PFSK-1 (cell line): ENCODE measurements around the gene ZC3H18.

Experiments used
- FOXP2 ChIP-seq: optimal IDR thresholded peaks from 2 replicates; pipeline ENCODE3; 2011; ENCODE audit warnings: borderline replicate concordance, control low read depth, inconsistent platforms; ENCODE audit not compliant: insufficient read depth; ENCODE audit errors: extremely low read length, extremely low read depth
- POLR2AphosphoS5 ChIP-seq: IDR thresholded peaks from 2 replicates; pipeline ENCODE4 v1.6.1; 2012; ENCODE audit warnings: low read depth, mild to moderate bottlenecking, control low read depth, low read length, moderate library complexity
- REST ChIP-seq, 2 experiments: IDR thresholded peaks; 2 replicates each; pipeline versions ENCODE4 v1.6.1 to v1.8.0; 2011 to 2012; ENCODE audit warnings: low read depth in 2 of 2, low read length in 2 of 2, control low read depth in 1 of 2, inconsistent platforms in 1 of 2, mild to moderate bottlenecking in 1 of 2, moderate library complexity in 1 of 2; ENCODE audit not compliant: insufficient read depth in 1 of 2
- SIN3A ChIP-seq: IDR thresholded peaks from 2 replicates; pipeline ENCODE4 v1.6.1; 2012; ENCODE audit warnings: mild to moderate bottlenecking, low read length, moderate library complexity, borderline replicate concordance; ENCODE audit not compliant: insufficient read depth
- TAF1 ChIP-seq: IDR thresholded peaks from 2 replicates; pipeline ENCODE4 v1.6.1; 2012; ENCODE audit warnings: low read length, control low read depth, borderline replicate concordance; ENCODE audit not compliant: insufficient read depth

Gene ZC3H18

GRCh38 chr16:88596483-88596882 is 26.3 kb downstream of the ZC3H18 start:
- TF ChIP-seq FOXP2 (no peak), SIN3A (no peak), POLR2AphosphoS5 (no peak), REST (IDR thresholded peaks at IDR 0.05; ENCODE audit: insufficient read depth in 1 of 2, low read depth in 2 of 2, low read length in 2 of 2) (no peak), TAF1 (no peak)

- TF ChIP-seq REST (IDR thresholded peaks at IDR 0.05; ENCODE audit: insufficient read depth in 1 of 2, low read depth in 2 of 2, low read length in 2 of 2) (no peak), TAF1 (no peak), POLR2AphosphoS5 (no peak), FOXP2 (no peak), SIN3A (no peak)
These were observed 27.8 kb downstream of the ZC3H18 start for GRCh38 chr16:88597856-88598491.

GRCh38 chr16:88599092-88599733 is 29.0 kb downstream of the ZC3H18 start:
- TF ChIP-seq POLR2AphosphoS5 (no peak), SIN3A (no peak), TAF1 (no peak), REST (IDR thresholded peaks at IDR 0.05; ENCODE audit: insufficient read depth in 1 of 2, low read depth in 2 of 2, low read length in 2 of 2) (no peak), FOXP2 (no peak)

- TF ChIP-seq SIN3A (no peak), FOXP2 (no peak), POLR2AphosphoS5 (no peak), TAF1 (no peak), REST (IDR thresholded peaks at IDR 0.05; ENCODE audit: insufficient read depth in 1 of 2, low read depth in 2 of 2, low read length in 2 of 2) (no peak)
These were observed 29.8 kb downstream of the ZC3H18 start for GRCh38 chr16:88599825-88600538.
